OCI-LY1 (cell line): ENCODE measurements around the gene KCNE1.

Experiments
- H2AFZ ChIP-seq: fragments of 200-600 bp; sonication (generic), shearing (Covaris generic); 2 replicates; pipeline ENCODE4 v1.6.0; 2014; ENCODE audit warnings: antibody characterized with exemption, mild to moderate bottlenecking, low read length
- H3F3A ChIP-seq: fragments of 200-600 bp; sonication (generic), shearing (Covaris generic); 2 replicates; pipeline ENCODE4 v1.6.0; 2014; ENCODE audit warnings: mild to moderate bottlenecking, antibody characterized with exemption, low read length, moderate library complexity; ENCODE audit not compliant: insufficient read depth
- H3K27ac ChIP-seq: fragments of 200-600 bp; sonication (generic); 2 replicates; pipeline ENCODE4 v1.5.1; 2014; ENCODE audit warnings: low read length, mixed run types, mild to moderate bottlenecking, low read depth; ENCODE audit not compliant: poor library complexity, severe bottlenecking
- H3K27me3 ChIP-seq: fragments of 200-600 bp; sonication (generic); 2 replicates; pipeline ENCODE4 v1.6.0; 2014; ENCODE audit warnings: antibody characterized with exemption, mild to moderate bottlenecking, low read length, moderate library complexity; ENCODE audit not compliant: insufficient read depth
- H3K36me3 ChIP-seq: fragments of 200-600 bp; sonication (generic); 2 replicates; pipeline ENCODE4 v1.6.1; 2014; ENCODE audit warnings: mild to moderate bottlenecking, antibody characterized with exemption, low read length, moderate library complexity, mixed read lengths; ENCODE audit not compliant: insufficient read depth
- H3K4me1 ChIP-seq: fragments of 200-600 bp; sonication (generic); 2 replicates; pipeline ENCODE4 v1.5.1; 2014; ENCODE audit warnings: mild to moderate bottlenecking, low read length, moderate library complexity; ENCODE audit not compliant: insufficient read depth, severe bottlenecking
- H3K4me2 ChIP-seq: fragments of 200-600 bp; sonication (generic), shearing (Covaris generic); 2 replicates; pipeline ENCODE4 v1.6.1; 2014; ENCODE audit warnings: low read length
- H3K4me3 ChIP-seq: fragments of 200-600 bp; sonication (generic); 2 replicates; pipeline ENCODE4 v1.5.1; 2014; ENCODE audit warnings: low read length, low read depth, mild to moderate bottlenecking, mixed read lengths; ENCODE audit not compliant: poor library complexity, severe bottlenecking
- H3K79me2 ChIP-seq: fragments of 200-600 bp; shearing (Covaris generic); 2 replicates; pipeline ENCODE4 v1.6.1; 2016; ENCODE audit warnings: mixed run types, low read length, mixed read lengths; ENCODE audit not compliant: insufficient read depth
- H3K9ac ChIP-seq: fragments of 200-600 bp; sonication (generic), shearing (Covaris generic); 2 replicates; pipeline ENCODE4 v1.6.1; 2014; ENCODE audit warnings: mild to moderate bottlenecking, low read length, mixed read lengths
- H3K9me2 ChIP-seq: fragments of 200-600 bp; sonication (generic), shearing (Covaris generic); 2 replicates; pipeline ENCODE4 v1.6.1; 2014; ENCODE audit warnings: low read depth, mild to moderate bottlenecking, low read length, mixed read lengths
- H3K9me3 ChIP-seq: fragments of 200-600 bp; shearing (Covaris generic); 2 replicates; pipeline ENCODE4 v1.6.1; 2014; ENCODE audit warnings: low read length, mixed read lengths
- H4K20me1 ChIP-seq: fragments of 200-600 bp; sonication (generic), shearing (Covaris generic); 2 replicates; pipeline ENCODE4 v1.6.0; 2016; ENCODE audit warnings: mild to moderate bottlenecking, low read length; ENCODE audit not compliant: insufficient read depth
- CTCF ChIP-seq: fragments of 200-600 bp; sonication (generic), shearing (Covaris generic); IDR thresholded peaks from 2 replicates; pipeline ENCODE4 v1.5.1; 2017; ENCODE audit warnings: mild to moderate bottlenecking, antibody characterized with exemption, low read length, moderate library complexity, mixed read lengths
- EZH2 ChIP-seq: fragments of 200-600 bp; sonication (generic), shearing (Covaris generic); IDR thresholded peaks from 2 replicates; pipeline ENCODE4 v1.8.0; 2017; ENCODE audit warnings: borderline replicate concordance, mixed run types, mild to moderate bottlenecking, antibody characterized with exemption, low read length, moderate library complexity, mixed read lengths

The KCNE1 gene

DNA sequence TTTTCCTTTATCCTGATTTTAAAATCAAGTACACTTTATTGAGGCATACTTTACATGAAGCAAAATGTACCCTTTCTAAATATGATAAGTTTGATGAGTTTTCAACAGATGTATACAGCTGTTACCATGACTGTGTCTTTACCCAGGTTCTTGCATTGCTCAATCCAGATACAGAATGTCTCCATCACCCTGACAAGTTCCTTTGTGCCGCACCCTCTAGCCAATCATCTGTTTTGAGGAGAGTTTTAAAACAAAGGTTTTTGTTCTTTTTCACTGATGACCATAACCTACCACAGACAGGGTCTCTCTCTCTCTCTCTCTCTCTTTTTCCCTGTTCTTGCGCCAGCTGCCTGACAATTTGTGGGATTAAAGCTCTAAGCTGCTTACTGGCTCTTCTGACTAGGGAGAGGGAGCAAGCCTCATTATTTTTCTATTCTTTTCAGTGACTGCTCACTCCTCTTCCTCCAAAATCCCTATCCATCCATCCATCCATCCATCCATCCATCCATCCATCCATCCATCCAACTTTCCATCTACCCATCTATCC lies 1.2 kb upstream of the KCNE1 start:
- Histone ChIP-seq H3K9ac (no peak overlapping the region), H3K79me2 (no peaks in the 10 kb centered on the region), H3K4me2 (no peak overlapping the region), H3K4me3 (no peak overlapping the region), H3K9me3 (no peaks in the 10 kb centered on the region), H3K27me3 (no peaks in the 10 kb centered on the region), H3K9me2 (no peaks in the 10 kb centered on the region), H3K36me3 (no peaks in the 10 kb centered on the region), H3F3A (no peaks in the 10 kb centered on the region), H3K4me1 (no peaks in the 10 kb centered on the region), H4K20me1 (no peaks in the 10 kb centered on the region), H2AFZ (no peak overlapping the region), H3K27ac (no peak overlapping the region)
- TF ChIP-seq EZH2: no peak

- Histone ChIP-seq H3K79me2 (no peaks in the 10 kb centered on the region), H3K36me3 (no peaks in the 10 kb centered on the region), H3K27ac (no peak overlapping the region), H2AFZ (no peak overlapping the region), H3K9ac (no peak overlapping the region), H3K9me2 (no peaks in the 10 kb centered on the region), H3K4me2 (no peak overlapping the region), H3F3A (no peaks in the 10 kb centered on the region), H3K4me3 (no peak overlapping the region), H3K9me3 (no peaks in the 10 kb centered on the region), H4K20me1 (no peaks in the 10 kb centered on the region), H3K27me3 (no peaks in the 10 kb centered on the region), H3K4me1 (no peaks in the 10 kb centered on the region)
- no peak for TF ChIP-seq CTCF
- TF ChIP-seq EZH2: no peak
Observed at GRCh38 chr21:34511181-34511580, 829 bp downstream of the KCNE1 start.

- H3K9me3 ChIP-seq: no peaks in the 10 kb centered on the region
- no peaks in the 10 kb centered on the region for H3K79me2 ChIP-seq
- H3K27me3 ChIP-seq: no peaks in the 10 kb centered on the region
- no peak overlapping the region for H3K4me2 ChIP-seq
- no peak overlapping the region for H2AFZ ChIP-seq
- TF ChIP-seq CTCF (peak; percentile 70), EZH2 (no peak)
- no peak overlapping the region for H3K27ac ChIP-seq
- no peaks in the 10 kb centered on the region for H4K20me1 ChIP-seq
- no peak overlapping the region for H3K4me3 ChIP-seq
- H3F3A ChIP-seq: no peaks in the 10 kb centered on the region
- H3K9ac ChIP-seq: no peak overlapping the region
- H3K9me2 ChIP-seq: no peaks in the 10 kb centered on the region
- H3K36me3 ChIP-seq: no peaks in the 10 kb centered on the region
- no peaks in the 10 kb centered on the region for H3K4me1 ChIP-seq
Observed at GRCh38 chr21:34510148-34511142, 1.6 kb downstream of the KCNE1 start.
